ENCODE data around the gene PRSS37. TPM values are rescaled to one million over a fixed set of nuclear protein-coding genes. Genes with fewer than 3 reads are reported as not detected.
"Not testable (repeated sequence)": the region's sequence is repeated elsewhere in the genome, so short reads cannot be mapped to it uniquely, and the experiment has no call there.

Gene PRSS37
- total RNA-seq: not detected
- long read RNA-seq: 0 reads

GRCh38 chr7:141841385-141841784 lies at the start of gene PRSS37:
Gene PRSS37 (minus strand): TSS chr7:141841485. CDS start chr7:141841049, 436 bp downstream.
- intact Hi-C loops (cut with micrococcal nuclease): no loop called here
- no peak for ATAC-seq
- DNase-seq: no peak

GRCh38 chr7:141889321-141889720 lies 48.0 kb upstream of the PRSS37 start:
- intact Hi-C loops (cut with micrococcal nuclease): no loop called here
- ATAC-seq: no peak

GRCh38 chr7:141884539-141885225 lies 43.4 kb upstream of the PRSS37 start:
- DNase-seq (no peak), ATAC-seq (no peak)
- intact Hi-C loops (cut with micrococcal nuclease): no loop called here

More at GRCh38 chr7:141889321-141889720, 48.0 kb upstream of the PRSS37 start:
- DNase-seq: no peak

- intact Hi-C loops (cut with micrococcal nuclease): no loop called here
- DNase-seq (no peak), ATAC-seq (no peak)
Observed at GRCh38 chr7:141880960-141881359, 39.7 kb upstream of the PRSS37 start.

- DNase-seq: no peak
- intact Hi-C loops (cut with micrococcal nuclease): no loop called here
- no peak for ATAC-seq
Observed at GRCh38 chr7:141877365-141877764, 36.1 kb upstream of the PRSS37 start.

- intact Hi-C loops (cut with micrococcal nuclease): no loop called here
- DNase-seq (no peak), ATAC-seq (no peak)
Observed at GRCh38 chr7:141876371-141876770, 35.1 kb upstream of the PRSS37 start.

- ATAC-seq: no peak
- intact Hi-C loops (cut with micrococcal nuclease): no loop called here
Observed at GRCh38 chr7:141875453-141875852, 34.2 kb upstream of the PRSS37 start.

GRCh38 chr7:141874787-141875186 lies 33.5 kb upstream of the PRSS37 start:
- ATAC-seq (no peak), DNase-seq (no peak)
- intact Hi-C loops (cut with micrococcal nuclease): no loop called here

More at GRCh38 chr7:141875453-141875852, 34.2 kb upstream of the PRSS37 start:
- DNase-seq: no peak

- DNase-seq: no peak
- ATAC-seq: no peak
- intact Hi-C loops (cut with micrococcal nuclease): no loop called here
Observed at GRCh38 chr7:141872931-141873330, 31.6 kb upstream of the PRSS37 start.

- ATAC-seq (no peak), DNase-seq (no peak)
- intact Hi-C loops (cut with micrococcal nuclease): no loop called here
Observed at GRCh38 chr7:141866974-141867373, 25.7 kb upstream of the PRSS37 start.

GRCh38 chr7:141864765-141865447 lies 23.6 kb upstream of the PRSS37 start:
- intact Hi-C loops (cut with micrococcal nuclease): no loop called here
- DNase-seq: no peak
- ATAC-seq: no peak

GRCh38 chr7:141860207-141860606 lies 18.9 kb upstream of the PRSS37 start:
- intact Hi-C loops (cut with micrococcal nuclease): no loop called here
- DNase-seq (no peak), ATAC-seq (no peak)

GRCh38 chr7:141847996-141848395 lies 6.7 kb upstream of the PRSS37 start:
- intact Hi-C loops (cut with micrococcal nuclease): no loop called here
- no peak for DNase-seq

GRCh38 chr7:141844256-141844655 lies 3.0 kb upstream of the PRSS37 start:
- no peak for DNase-seq
- no peak for ATAC-seq
- intact Hi-C loops (cut with micrococcal nuclease): no loop called here

More at GRCh38 chr7:141847996-141848395, 6.7 kb upstream of the PRSS37 start:
- ATAC-seq: no peak

GRCh38 chr7:141842904-141843303 lies 1.6 kb upstream of the PRSS37 start:
- DNase-seq (no peak), ATAC-seq (no peak)
- intact Hi-C loops (cut with micrococcal nuclease): no loop called here

- intact Hi-C loops (cut with micrococcal nuclease): no loop called here
- DNase-seq: no peak
- ATAC-seq: no peak
Observed at GRCh38 chr7:141840708-141841107, 577 bp downstream of the PRSS37 start.

GRCh38 chr7:141839256-141839655 lies 2.0 kb downstream of the PRSS37 start:
- ATAC-seq (no peak), DNase-seq (no peak)
- intact Hi-C loops (cut with micrococcal nuclease): no loop called here

- ATAC-seq (no peak), DNase-seq (no peak)
- intact Hi-C loops (cut with micrococcal nuclease): no loop called here
Observed at GRCh38 chr7:141838581-141838980, 2.7 kb downstream of the PRSS37 start.

- intact Hi-C loops (cut with micrococcal nuclease): no loop called here
- DNase-seq: no peak
- ATAC-seq: no peak
Observed at GRCh38 chr7:141837683-141838082, 3.6 kb downstream of the PRSS37 start.

GRCh38 chr7:141822432-141822831 lies 18.9 kb downstream of the PRSS37 start:
- intact Hi-C loops (cut with micrococcal nuclease); DNase-seq; ATAC-seq: not testable (repeated sequence)

GRCh38 chr7:141820067-141820466 lies 21.2 kb downstream of the PRSS37 start:
- DNase-seq (no peak), ATAC-seq (no peak)
- intact Hi-C loops (cut with micrococcal nuclease): no loop called here

All from left ventricle myocardium superior (tissue), 1 donor.